ENCODE data around the gene SDF2L1. TPM values are rescaled to one million over a fixed set of nuclear protein-coding genes. Genes with fewer than 3 reads are reported as not detected.

SDF2L1 gene
- total and polyA plus RNA-seq, 9 of the 15 experiments (the other 6 are each of a cell fraction or from before 2014, with no cell fraction given), result 15.1 to 989 (median 124) TPM

- TF ChIP-seq ZNF668 (CRISPR knock-in tag; IDR thresholded peaks at IDR 0.05), result 0 out of 2 replicates have a peak, but pooled peaks have one; percentile 56
- TF ChIP-seq ZBTB26 (CRISPR knock-in tag; IDR thresholded peaks at IDR 0.05), result peak; percentile 73; the same call in 1 of the 2 replicates
- 0 out of 2 replicates have a peak, but pooled peaks have one; percentile 52 for TF ChIP-seq ELK1 (CRISPR knock-in tag; IDR thresholded peaks at IDR 0.05)
- no peak for TF ChIP-seq ZFP36 (IDR thresholded peaks at IDR 0.05; ENCODE audit: low read depth, low read length, partially characterized antibody)
- TF ChIP-seq POLR2G (IDR thresholded peaks at IDR 0.05; ENCODE audit: low read depth, low read length), result peak; percentile 74
- TF ChIP-seq ELF4 (CRISPR knock-in tag; IDR thresholded peaks at IDR 0.05), result peak; percentile 6; the same call in 1 of the 2 replicates
- TF ChIP-seq MCM7 (IDR thresholded peaks at IDR 0.05), result no peak
- TF ChIP-seq CTBP1 (IDR thresholded peaks at IDR 0.05; ENCODE audit: borderline replicate concordance), result no peak
- peak; percentile 50; the same call in 1 of the 2 replicates for TF ChIP-seq FOXO4 (CRISPR knock-in tag; IDR thresholded peaks at IDR 0.05)
- no peak for TF ChIP-seq ZNF551 (CRISPR knock-in tag; IDR thresholded peaks at IDR 0.05)
- no peak for TF ChIP-seq NONO (IDR thresholded peaks at IDR 0.05; ENCODE audit: low read depth in 2 of 2, low read length in 1 of 2)
- 0 out of 2 replicates have a peak, but pooled peaks have one; percentile 7 for TF ChIP-seq PBX2 (CRISPR knock-in tag; IDR thresholded peaks at IDR 0.05; ENCODE audit: low read depth)
- no peak for TF ChIP-seq PBX2 (tag; conservative IDR thresholded peaks at IDR 0.05; ENCODE audit: low read depth)
- TF ChIP-seq E2F6 (IDR thresholded peaks at IDR 0.05; ENCODE audit: borderline replicate concordance in 1 of 2, extremely low read depth in 1 of 2, insufficient read depth in 1 of 2, insufficient read length in 1 of 2, low read depth in 1 of 2, low read length in 1 of 2, poor library complexity in 1 of 2, severe bottlenecking in 1 of 2), result no peak
- TF ChIP-seq KLF10 (CRISPR knock-in tag; IDR thresholded peaks at IDR 0.05), result no peak
- TF ChIP-seq PHTF2 (CRISPR knock-in tag; IDR thresholded peaks at IDR 0.05), result 0 out of 2 replicates have a peak, but pooled peaks have one; percentile 46
- TF ChIP-seq TAF7 (tag; IDR thresholded peaks at IDR 0.05), result 0 out of 2 replicates have a peak, but pooled peaks have one; percentile 11
- TF ChIP-seq POLR2B (IDR thresholded peaks at IDR 0.05; ENCODE audit: low read depth, partially characterized antibody), result peak; percentile 43
- no peak for TF ChIP-seq BRCA1 (IDR thresholded peaks at IDR 0.05)
- peak; percentile 90; the same call in 1 of the 2 replicates for TF ChIP-seq BRCA1 (CRISPR knock-in tag; IDR thresholded peaks at IDR 0.05)
These were observed 35.7 kb downstream of the SDF2L1 start (continued) for GRCh38 chr22:21677606-21678443.
